ENCODE data around the gene PIAS1.
"Not testable (repeated sequence)": the region's sequence is repeated elsewhere in the genome, so short reads cannot be mapped to it uniquely, and the experiment has no call there.

The PIAS1 gene

GRCh38 chr15:68163191-68163590, 109.1 kb downstream of the PIAS1 start:
- DNase-seq (ENCODE audit: low read depth) = no peak
- no peak overlapping the region for H3K4me3 ChIP-seq (ENCODE audit: low read depth, low read length)
- no peak for TF ChIP-seq CTCF (IDR thresholded peaks at IDR 0.05; ENCODE audit: control insufficient read depth, extremely low read depth, insufficient read depth)

- H3K4me3 ChIP-seq (ENCODE audit: low read depth, low read length) = no peak overlapping the region
- TF ChIP-seq CTCF (IDR thresholded peaks at IDR 0.05; ENCODE audit: control insufficient read depth, extremely low read depth, insufficient read depth) = no peak
- no peak for DNase-seq (ENCODE audit: low read depth)
Observed at GRCh38 chr15:68166847-68167246, 112.7 kb downstream of the PIAS1 start.

GRCh38 chr15:68172037-68172436, 117.9 kb downstream of the PIAS1 start:
- DNase-seq (ENCODE audit: low read depth); H3K4me3 ChIP-seq (ENCODE audit: low read depth, low read length): not testable (repeated sequence)

- no peak overlapping the region for H3K4me3 ChIP-seq (ENCODE audit: low read depth, low read length)
- no peak for TF ChIP-seq CTCF (IDR thresholded peaks at IDR 0.05; ENCODE audit: control insufficient read depth, extremely low read depth, insufficient read depth)
- no peak for DNase-seq (ENCODE audit: low read depth)
Observed at GRCh38 chr15:68173119-68173518, 119.0 kb downstream of the PIAS1 start.

- DNase-seq (ENCODE audit: low read depth) = no peak
- no peak for TF ChIP-seq CTCF (IDR thresholded peaks at IDR 0.05; ENCODE audit: control insufficient read depth, extremely low read depth, insufficient read depth)
- H3K4me3 ChIP-seq (ENCODE audit: low read depth, low read length) = no peak overlapping the region
Observed at GRCh38 chr15:68175526-68175925, 121.4 kb downstream of the PIAS1 start.

- TF ChIP-seq CTCF (IDR thresholded peaks at IDR 0.05; ENCODE audit: control insufficient read depth, extremely low read depth, insufficient read depth) = no peak
- no peak for DNase-seq (ENCODE audit: low read depth)
- no peak overlapping the region for H3K4me3 ChIP-seq (ENCODE audit: low read depth, low read length)
Observed at GRCh38 chr15:68176601-68177000, 122.5 kb downstream of the PIAS1 start.

- DNase-seq (ENCODE audit: low read depth) = no peak
- TF ChIP-seq CTCF (IDR thresholded peaks at IDR 0.05; ENCODE audit: control insufficient read depth, extremely low read depth, insufficient read depth) = no peak
Observed at GRCh38 chr15:68177742-68178141, 123.6 kb downstream of the PIAS1 start.

More at GRCh38 chr15:68177742-68178141, 123.6 kb downstream of the PIAS1 start:
- H3K4me3 ChIP-seq (ENCODE audit: low read depth, low read length) = no peak overlapping the region

All from LNCaP clone FGC (cell line).